SH-SY5Y (cell line): ENCODE results near the gene PIP5K1B.

Experiments
- GATA2 ChIP-seq: IDR thresholded peaks from 2 replicates; pipeline ENCODE4 v1.6.1; 2011; ENCODE audit warnings: mild to moderate bottlenecking, low read depth, low read length
- GATA3 ChIP-seq: IDR thresholded peaks from 2 replicates; pipeline ENCODE4 v1.6.1; 2011; ENCODE audit warnings: low read depth, mild to moderate bottlenecking, low read length, moderate library complexity

Gene PIP5K1B

GRCh38 chr9:68741234-68741633, 36.2 kb downstream of the PIP5K1B start:
- TF ChIP-seq GATA2 (no peak), GATA3 (no peak)

DNA sequence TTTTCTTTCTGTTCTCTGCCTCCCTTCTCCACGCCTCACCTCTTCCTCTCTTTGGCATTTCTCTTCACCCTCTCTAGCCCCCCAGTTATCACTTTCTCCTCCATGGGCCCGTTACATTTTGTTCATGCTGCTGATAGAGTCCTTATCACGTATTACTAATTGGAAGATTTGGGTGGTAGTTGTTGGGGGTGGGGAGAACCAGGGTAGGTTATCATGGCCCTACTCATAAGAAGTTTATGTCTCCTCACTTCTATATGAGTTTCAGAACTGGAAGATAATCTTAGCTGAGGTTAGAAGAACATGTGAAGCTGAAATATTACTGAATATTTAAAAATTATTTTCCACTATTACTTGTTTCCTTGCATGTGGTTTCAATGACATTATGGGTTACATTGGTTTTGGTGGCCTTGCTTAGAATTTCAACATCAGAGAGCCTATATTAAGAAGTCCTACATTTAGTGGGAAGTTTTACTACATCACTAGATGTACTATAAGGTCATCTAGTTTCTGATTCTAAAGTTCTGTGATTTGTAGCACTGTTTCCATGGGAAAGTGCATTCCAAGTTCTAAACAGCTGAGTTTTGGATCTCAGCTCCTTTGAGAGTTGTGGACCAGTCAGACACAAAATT, 36.8 kb downstream of the PIP5K1B start:
- TF ChIP-seq GATA3 = no peak
- TF ChIP-seq GATA2 = no peak

DNA sequence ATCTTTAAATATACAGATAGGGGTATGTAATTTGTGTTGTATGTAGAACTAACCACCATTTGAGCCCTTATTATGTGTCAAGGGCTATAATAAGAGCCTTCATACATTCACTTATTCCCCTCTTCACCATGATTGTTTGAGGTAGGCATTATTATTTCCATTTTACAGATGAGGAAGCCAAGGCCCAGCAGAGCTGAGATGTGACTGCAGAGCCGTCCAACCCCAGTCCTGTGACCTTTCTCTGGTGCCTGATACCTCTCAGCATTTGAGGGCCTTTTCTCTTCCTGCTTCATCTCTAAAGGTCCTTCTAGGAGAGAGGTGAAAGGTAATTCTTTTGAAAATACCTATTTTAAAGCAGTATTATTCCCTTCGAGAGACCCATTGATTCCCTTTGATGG, 37.3 kb downstream of the PIP5K1B start:
- TF ChIP-seq GATA2 = no peak
- TF ChIP-seq GATA3 = no peak

DNA sequence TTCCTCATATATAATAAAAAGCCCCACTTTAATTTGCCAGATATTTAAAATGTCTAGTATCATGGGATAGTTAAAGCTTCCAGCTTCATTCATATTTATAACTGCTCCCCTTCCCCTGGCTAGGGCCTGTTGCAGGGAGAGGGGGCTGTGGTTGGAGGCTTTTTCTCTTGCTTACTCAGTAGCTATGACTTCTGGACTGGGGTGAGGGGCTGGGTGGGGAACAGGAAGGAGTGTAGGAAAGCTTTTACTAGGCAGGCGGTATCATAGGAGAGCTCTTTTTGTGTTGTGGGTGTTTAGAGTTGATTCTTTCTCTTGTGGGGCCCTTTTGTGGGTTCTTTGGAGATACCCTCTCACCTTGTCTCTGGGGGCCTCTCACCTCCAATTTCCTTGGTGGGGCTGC, 39.4 kb downstream of the PIP5K1B start:
- no peak for TF ChIP-seq GATA2
- TF ChIP-seq GATA3 = no peak

DNA sequence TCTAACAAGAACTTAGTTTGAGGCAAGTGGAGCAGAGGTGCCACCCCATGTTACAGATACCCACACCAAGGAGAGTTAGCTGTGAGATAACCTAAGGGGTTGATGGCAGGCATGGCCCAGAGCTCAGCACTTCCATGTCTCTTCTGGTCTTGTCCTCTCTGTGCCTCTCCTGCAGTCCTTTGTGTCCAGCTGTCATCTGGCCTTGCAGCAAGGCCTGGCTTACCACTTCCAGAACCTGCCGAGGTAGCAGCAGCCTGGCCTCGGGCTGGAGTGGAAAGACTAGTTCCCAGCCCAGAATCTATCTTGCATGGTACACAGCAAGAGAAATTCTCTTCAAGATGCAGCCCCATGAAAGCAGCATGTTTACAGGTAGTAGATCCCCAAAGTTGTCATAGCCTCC, 41.5 kb downstream of the PIP5K1B start:
- TF ChIP-seq GATA2 = no peak
- TF ChIP-seq GATA3 = no peak

- TF ChIP-seq GATA3 = no peak
- TF ChIP-seq GATA2 = no peak
Measured at GRCh38 chr9:68747043-68747533, 42.0 kb downstream of the PIP5K1B start.

DNA sequence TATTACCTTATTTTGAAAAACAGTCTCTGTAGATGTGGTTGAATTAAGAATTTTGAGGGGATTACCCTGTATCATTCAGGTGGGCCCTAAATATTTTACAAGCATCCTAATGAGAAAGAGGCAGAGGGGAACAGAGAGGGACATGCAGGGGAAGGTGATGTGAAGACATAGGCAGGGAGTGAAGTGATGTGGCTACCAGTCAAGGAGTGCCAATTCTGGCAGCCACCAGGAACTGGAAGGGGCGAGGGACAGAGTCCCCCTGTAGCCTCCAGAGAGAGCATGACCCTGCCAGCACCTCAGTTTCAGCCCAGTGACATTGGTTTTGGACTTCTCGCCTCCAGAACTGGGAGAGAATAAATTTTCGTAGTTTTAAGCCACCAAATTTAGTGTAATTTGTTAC, 44.1 kb downstream of the PIP5K1B start:
- TF ChIP-seq GATA2 (no peak), GATA3 (no peak)

DNA sequence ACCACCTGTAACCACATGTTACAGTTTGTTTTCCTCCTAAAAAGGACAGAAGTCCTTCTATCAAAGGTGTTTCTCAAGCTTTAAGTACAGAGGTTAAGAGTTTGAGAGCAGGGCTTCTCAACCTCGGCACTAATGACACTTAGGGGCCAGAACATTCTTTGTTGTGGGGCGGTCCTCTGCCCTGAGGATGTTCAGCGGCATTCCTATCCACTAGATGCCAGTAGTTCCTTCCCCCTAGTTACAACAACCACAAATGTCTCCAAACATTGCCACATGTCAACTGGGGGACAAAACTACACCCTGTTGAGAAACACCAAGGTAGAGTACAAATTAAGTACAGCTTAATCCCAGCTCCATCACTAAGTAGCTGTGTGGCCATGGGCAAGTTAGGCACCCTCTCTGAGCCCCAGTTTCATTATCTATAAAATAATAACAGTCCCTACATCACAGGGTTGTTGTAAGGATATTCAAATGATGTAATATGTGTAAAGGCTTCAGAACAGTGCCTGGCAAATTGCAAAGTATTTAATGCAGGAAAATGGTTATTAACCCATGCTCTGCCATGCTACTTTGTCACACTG, 44.6 kb downstream of the PIP5K1B start:
- TF ChIP-seq GATA2 (no peak), GATA3 (no peak)

DNA sequence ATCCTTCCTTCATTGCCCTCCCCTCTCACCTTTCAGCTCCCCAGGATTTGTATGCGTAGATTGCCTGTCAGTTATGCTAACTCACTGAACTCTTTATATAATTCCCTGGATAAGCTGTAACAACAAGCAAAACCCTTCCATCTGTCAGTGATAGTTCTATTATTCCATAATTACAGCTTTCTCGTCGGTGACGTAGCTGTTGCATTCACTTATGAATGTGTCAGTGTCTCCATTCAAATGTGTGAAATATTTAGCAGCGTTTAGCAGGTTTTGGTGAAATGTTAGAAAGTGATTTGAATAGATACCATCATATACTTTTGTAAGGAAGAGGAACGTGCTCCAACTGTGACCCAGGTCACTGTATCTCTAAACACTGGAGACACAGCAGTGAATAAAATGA, 45.2 kb downstream of the PIP5K1B start:
- TF ChIP-seq GATA3 = no peak
- no peak for TF ChIP-seq GATA2

- TF ChIP-seq GATA3 (no peak), GATA2 (no peak)
Measured at GRCh38 chr9:68750786-68751185, 45.7 kb downstream of the PIP5K1B start.

- TF ChIP-seq GATA3 (no peak), GATA2 (no peak)
Measured at GRCh38 chr9:68751556-68751955, 46.5 kb downstream of the PIP5K1B start.

GRCh38 chr9:68755051-68755450, 50.0 kb downstream of the PIP5K1B start:
- TF ChIP-seq GATA3 (no peak), GATA2 (no peak)

- TF ChIP-seq GATA3 (no peak), GATA2 (no peak)
Measured at GRCh38 chr9:68755752-68756151, 50.7 kb downstream of the PIP5K1B start.

GRCh38 chr9:68759981-68760673, 55.1 kb downstream of the PIP5K1B start:
- TF ChIP-seq GATA3 (no peak), GATA2 (no peak)
